Activated CD8-positive, alpha-beta memory T cell treated with anti-CD3 and anti-CD28 coated beads, Interleukin-2, amount 50 U/mL, for 1 hour (primary cell): ENCODE data around the gene PIH1D2.
A peak's percentile ranks its signal among the peaks of the same experiment; 100 is the strongest.
"Not testable (repeated sequence)": the region's sequence is repeated elsewhere in the genome, so short reads cannot be mapped to it uniquely, and the experiment has no call there.

ENCODE experiments used
- DNase-seq: peaks from one replicate; pipeline ENCODE4 v3.0.0-alpha.2; 2020; ENCODE audit errors: extremely low read depth

Gene PIH1D2, protein sequence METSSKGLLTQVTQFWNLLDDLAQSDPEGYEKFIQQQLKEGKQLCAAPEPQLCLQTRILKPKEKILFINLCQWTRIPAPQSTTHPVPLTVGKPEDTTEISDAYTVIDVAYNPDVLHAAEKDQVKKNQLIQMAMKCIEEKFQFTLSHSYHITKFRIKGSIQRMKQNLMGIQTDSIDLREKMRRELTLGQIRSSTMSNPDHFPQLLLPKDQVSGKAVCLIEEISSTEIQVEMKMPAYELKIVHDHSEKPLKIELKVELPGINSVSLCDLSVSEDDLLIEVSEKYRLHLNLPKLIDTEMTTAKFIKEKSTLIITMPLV

DNA sequence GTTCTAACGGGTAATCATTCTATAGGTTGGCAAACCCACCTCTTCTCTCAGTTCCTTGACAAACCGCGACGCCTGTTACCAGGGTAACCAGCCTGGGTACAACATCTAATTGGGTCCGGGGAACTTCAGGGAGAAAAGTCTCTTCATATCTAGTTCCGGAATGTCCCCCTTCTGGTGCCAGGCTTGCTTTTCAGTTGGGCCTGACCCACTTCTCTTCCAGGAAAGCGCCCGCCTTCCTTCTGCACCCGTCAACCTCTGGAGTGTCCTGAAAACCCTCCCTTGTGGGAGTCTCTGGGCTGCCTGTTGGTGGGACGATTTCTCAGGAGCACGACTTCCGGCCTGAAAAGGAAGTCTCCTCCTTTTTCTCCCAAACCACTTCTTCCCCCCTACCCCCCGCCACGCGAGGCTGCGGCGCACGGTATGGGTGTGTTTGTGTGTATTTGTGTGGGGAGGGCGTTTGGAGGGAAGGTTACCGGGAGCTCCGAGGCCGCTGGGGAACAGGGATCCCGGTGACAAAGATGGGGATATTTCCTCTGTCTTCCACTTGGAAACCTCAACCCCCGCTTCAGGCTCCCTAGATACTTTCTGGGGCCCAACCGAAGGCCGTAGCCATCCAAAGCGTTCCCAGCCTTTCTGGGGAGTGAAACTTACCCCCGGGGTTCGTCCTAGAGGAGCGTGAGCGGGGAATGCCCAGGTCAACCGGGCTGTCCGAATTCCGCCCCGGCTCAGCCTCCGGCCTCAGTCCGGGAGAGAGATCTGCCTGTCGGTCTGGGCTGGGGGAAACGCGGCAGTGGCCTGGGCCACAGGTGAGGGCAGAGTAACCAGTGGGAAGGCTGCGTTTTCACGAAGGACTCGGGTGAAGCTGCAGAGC is at the start of gene PIH1D2, which contains the start of gene NKAPD1:
TSS of gene PIH1D2 (minus strand) at position 77 of the 871 bp plus-strand sequence. CDS start 843 bp downstream, outside the sequence.
TSS of gene NKAPD1 (plus strand) at position 359 of the 871 bp plus-strand sequence. CDS start 1,276 bp downstream, outside the sequence.
- peak; percentile 56 for DNase-seq

- DNase-seq: no peak
These were observed 49.3 kb upstream of the PIH1D2 start for GRCh38 chr11:112123129-112123528.

DNA sequence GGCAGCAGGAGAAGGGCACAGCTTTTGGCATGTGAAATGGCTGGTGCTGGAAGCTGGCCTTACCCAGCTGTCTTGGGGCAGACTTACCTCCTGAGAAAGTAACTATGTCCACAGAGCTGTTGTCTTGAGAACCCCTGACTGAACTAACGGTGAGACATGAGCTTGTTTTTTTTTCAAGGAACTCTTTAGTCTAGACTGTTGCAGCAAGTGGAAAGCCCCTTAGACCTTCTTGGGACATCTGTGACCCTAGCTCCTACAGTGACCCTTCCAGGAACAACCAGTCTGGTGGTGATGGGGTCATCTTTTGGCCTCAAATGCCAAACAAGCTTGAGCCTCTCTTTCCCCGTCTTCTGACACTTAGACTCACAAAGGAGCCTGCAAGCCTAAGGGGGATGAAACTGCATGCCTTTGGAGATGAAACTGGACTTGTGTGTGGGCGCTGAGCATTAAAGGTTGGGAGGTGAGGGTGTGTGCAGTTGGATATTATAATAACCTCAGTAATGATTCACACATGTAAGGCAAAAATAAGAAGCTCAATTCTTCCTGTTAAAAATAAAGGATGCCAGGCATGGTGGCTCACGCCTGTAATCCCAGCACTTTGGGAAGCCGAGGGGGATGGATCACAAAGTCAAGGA is 48.3 kb upstream of the PIH1D2 start:
- DNase-seq: no peak

- DNase-seq: no peak
These were observed 44.4 kb upstream of the PIH1D2 start for GRCh38 chr11:112118176-112118575.

GRCh38 chr11:112115386-112115785 is 41.6 kb upstream of the PIH1D2 start:
- no peak for DNase-seq

- DNase-seq: no peak
These were observed 40.6 kb upstream of the PIH1D2 start for GRCh38 chr11:112114460-112114859.

DNA sequence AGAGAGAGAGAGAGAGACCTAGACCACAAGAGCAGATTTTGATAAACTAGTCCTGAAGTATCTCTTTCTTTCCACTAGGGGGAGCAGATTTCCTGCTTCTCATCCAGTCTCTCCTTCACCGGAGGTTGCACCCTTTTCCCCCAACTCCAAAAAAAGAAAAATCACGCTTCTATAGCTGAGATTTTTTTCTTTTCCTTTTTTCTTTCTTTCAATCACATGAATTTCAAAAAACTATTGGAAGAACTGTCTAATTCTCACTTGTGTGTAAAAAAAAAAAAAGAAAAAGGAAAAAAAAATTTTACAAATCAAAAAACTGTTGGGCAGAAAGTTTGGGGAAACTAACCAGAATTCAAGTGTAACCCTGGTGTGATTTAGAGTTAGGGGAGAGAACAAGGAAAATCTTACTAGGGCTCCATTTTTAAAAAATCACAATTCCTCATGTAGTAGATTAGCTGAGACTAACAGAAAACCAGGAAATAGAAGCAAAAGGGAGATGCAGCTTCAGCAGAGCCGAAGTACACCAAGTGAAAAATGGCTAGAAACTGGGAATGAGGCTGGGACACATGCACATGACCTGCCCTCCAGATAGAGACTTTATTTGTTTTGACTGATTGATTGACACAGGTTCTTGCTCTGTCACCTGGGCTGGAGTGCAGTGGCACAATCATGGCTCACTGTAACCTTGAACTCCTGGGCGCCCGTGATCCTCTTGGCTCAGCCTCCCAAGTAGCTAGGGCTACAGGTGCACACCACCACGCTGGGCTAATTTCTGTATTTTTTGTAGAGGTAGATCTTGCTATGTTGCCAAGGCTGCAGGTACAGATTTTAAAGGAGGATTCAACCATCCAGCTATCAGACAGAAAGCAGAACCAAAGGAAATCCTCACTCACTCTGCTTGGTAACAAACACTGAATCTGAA is 40.0 kb upstream of the PIH1D2 start:
- DNase-seq: no peak

DNA sequence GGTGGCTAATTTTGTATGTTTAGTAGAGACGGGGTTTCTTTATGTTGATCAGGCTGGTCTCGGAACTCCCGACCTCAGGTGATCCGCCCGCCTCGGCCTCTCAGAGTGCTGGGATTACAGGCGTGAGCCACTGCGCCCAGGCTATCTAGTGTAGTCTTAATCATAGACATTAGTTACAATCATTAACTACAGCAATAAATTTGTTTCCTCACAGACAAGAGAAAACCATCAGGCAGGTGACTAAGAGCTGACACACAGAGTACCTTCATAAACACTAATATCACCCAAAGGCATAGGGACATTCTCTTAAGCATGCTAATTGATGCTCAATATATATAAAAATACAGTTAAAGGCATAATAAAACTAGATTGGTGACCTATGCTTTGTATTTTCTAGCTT is 32.3 kb upstream of the PIH1D2 start:
- DNase-seq: no peak

DNA sequence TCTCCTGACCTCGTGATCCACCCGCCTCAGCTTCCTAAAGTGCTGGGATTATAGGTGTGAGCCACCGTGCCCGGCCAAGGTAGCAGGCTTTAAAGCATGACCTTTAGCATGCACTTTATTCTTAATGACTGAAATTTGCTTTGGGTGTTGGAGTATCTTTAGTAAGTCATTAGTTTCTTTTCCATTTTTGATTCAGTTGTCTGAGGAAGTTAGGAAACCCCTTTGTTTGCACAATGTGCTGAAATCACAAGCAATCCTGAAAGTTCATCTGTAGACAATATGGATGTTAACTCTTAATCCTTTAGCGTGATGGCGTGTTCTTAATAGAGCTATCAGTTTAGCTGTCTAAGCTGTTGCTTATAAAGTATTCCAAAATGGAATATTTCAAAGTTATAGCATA is 29.6 kb upstream of the PIH1D2 start:
- DNase-seq: no peak

DNA sequence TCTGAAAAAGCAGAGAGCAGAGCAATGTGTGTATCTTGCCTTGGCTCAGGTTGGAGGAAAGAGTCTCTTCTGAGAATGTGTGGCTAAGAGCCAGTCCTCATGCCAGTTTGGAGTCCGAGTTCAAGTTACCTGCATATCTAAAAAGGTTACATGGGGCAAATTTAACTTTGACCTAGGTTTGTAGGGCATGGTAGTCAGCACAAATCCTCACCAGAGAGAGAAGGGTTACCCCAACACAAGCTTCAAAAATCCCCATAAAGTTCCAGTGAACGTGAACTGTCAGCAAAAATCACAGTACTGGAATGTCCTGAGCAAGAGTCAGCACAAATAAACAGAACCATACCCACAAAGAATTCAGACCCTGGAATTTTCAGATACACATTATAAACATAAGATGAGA is 26.6 kb upstream of the PIH1D2 start:
- no peak for DNase-seq

- no peak for DNase-seq
These were observed 24.1 kb upstream of the PIH1D2 start for GRCh38 chr11:112097734-112098528.

GRCh38 chr11:112096194-112096593 is 22.4 kb upstream of the PIH1D2 start:
- DNase-seq: no peak

DNA sequence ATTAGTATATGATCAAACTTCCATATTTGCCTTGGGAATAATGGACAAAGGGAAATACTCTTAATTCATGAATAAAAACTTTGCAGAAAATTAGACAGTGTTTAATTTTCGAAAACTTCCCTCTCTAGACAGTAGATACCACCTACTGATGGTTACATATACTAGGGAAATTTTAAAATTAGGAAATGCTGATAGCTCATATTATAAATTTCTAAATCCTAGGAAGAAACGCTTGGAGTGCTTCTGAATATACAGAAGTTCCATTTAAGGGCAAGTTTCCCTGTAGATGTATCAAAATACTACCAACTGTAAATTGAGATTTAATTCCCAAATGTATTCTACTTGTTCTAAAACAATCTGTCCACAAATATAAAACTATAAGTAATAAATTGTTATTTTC is 21.5 kb upstream of the PIH1D2 start:
- not testable (repeated sequence) for DNase-seq

DNA sequence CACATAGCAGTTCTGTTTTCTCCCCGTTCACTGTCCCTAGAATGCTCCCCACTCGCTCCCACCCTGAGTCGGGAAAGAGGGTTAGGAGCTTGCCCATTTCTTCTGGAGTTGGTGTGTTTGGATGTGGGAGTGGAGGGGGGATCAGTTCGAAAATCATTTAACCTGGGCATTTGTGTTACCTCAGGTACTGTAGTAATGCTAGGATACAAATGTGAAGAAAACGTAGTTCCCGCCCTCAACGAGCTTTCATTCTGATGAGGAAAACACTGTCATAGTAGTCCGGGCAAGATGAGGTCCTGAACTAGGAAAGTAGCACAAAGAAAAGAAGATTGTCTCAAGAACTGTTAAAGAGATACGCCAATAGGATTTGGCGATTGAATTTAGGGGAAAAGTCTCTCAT is 13.4 kb upstream of the PIH1D2 start:
- DNase-seq: no peak

DNA sequence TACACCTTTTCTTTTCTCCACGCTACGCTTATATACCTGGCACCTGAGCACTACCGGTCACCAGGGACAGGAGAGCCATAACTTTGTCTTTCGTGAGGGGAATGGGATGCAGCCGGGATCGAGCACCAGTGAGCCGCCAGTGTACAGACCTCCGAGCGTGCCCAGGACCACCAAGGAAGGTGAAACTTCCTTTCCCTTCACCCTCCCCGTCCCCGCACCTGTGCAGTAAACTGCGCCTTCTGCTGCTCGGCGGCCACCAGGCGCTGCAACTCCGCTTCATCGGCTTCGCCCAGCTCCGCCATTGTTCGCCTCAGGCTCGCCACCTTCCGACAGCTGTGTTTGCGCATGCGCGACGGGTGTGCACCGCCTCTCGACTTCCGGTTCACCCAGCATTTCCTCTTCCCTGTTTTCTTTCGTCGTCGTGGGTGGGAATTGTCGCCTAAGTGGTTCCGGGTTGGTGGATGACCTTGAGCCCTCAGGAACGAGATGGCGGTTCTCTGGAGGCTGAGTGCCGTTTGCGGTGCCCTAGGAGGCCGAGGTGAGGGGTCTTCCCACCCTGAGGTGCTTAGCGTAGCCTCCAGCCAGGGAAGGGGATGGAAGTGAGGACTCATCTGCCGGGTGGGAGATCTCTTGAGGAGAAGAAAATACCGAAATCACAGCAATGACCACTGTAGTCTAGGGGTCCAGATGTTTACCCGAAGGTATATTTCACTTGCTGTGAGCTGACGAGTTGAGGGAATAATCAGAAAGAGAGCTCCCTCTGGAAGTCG is 12.8 kb upstream of the PIH1D2 start, which contains the start of the genes SDHD and TIMM8B:
TSS of gene SDHD (plus strand) at position 452 of the 770 bp plus-strand sequence. CDS start at position 487, 35 bp downstream.
TSS of gene TIMM8B (minus strand) at position 335 of the 770 bp plus-strand sequence. CDS start at position 302, 33 bp downstream.
- DNase-seq: peak; percentile 95

DNA sequence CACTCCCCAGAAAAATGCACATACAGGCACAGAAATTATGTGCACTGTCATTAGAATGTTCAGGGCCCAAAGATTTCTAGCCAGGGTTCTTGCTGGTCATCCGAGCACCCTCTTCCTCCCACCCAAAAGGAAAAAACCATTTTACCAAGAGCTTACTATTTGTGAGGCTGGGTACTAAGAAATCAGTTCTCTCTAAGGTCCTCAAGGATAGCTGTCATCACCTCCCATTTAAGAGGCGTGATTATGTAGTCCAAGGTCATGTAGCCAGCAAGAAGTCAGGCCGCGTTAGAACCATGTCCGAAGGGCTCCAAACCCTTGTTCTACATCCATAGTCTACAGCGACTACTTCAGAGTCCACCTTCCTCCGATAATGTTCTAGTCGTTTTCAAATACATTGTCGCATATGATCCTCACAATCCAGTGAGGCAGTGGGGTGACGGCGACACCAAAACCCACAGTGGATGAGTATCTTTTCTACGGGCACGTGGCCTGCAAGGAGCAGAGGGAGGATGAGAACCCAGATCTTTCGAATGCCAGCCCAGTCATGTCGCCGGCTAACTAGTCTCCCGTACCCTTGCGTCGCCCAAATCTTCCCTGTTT is 12.1 kb upstream of the PIH1D2 start:
- no peak for DNase-seq

GRCh38 chr11:112082729-112083128 is 8.9 kb upstream of the PIH1D2 start:
- DNase-seq: no peak

- DNase-seq: no peak
These were observed 10.9 kb downstream of the PIH1D2 start for GRCh38 chr11:112062923-112063322.

DNA sequence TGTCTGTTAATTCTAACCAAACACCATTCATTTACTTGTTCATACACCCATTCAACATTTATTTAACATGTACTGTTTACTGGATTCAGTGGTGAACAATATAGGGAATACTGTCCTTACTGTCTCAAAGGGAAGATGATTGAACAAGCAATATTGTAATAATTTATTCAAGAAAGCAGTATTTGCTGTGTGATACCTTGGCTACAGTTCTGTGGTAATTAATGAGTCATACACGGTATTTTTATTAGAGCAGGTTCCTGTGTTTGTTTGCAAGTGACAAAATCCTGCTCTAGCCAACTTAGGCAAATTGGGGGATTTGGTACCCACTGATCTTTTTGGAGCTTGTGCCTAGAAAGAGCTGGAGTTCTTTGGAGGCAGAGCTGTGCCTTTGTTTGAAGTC is 15.7 kb downstream of the PIH1D2 start:
- DNase-seq: no peak
